Esophagus mucosa (tissue), 1 donor: Measurements from ENCODE around the gene PDE4C. TPM values are rescaled to one million over a fixed set of nuclear protein-coding genes. Genes with fewer than 3 reads are reported as not detected.
A peak's percentile ranks its signal among the peaks of the same experiment; 100 is the strongest.
"Not testable (repeated sequence)": the region's sequence is repeated elsewhere in the genome, so short reads cannot be mapped to it uniquely, and the experiment has no call there.

Experiments
- ATAC-seq: fragments of 200-7000 bp; cut with Tn5 transposase; one replicate; pipeline ENCODE4 v1.9.1; 2020
- total RNA-seq: library from RNA; stranded (reverse); gene quantifications from one replicate; pipeline ENCODE4 v1.2.4, GENCODE V29; 2023
- donor health status: DM: yes; HTN: yes; CAD: no.

The PDE4C gene
- total RNA-seq, 1 donor from 2014 or later: 0.16 TPM

DNA sequence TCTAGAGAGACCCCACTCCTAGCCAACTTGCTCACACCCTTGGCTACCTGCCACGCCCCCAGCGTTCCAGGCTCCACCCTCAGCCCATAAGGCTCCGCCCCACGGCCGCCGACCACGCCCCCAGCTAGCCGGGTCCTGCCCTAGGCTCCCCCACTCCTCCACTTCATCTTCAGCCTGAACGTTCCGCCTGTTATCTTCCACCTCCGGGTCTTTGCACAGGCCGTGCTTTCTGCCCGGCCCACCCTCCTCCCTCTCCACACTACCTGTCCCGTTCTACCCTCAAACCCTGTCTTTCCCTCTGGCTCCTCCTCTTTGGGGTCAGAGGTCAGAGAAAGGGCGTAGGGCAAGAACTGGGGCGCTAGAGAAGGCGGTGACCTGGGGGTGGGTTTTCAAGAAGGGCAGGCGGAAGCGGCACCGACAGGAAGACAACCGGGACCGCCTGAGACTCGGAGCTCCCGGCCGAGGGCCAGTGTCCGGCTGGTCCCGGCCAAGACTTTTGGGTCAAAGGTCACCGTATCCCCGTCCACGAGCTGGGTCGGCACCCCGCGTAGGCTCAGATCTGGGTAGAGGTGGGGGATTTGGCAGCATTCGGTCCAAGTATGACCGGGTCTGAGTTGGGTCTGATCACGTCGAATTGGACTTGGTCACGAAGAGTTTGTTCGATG lies 2.2 kb downstream of the PDE4C start:
- peak; percentile 2 for ATAC-seq

DNA sequence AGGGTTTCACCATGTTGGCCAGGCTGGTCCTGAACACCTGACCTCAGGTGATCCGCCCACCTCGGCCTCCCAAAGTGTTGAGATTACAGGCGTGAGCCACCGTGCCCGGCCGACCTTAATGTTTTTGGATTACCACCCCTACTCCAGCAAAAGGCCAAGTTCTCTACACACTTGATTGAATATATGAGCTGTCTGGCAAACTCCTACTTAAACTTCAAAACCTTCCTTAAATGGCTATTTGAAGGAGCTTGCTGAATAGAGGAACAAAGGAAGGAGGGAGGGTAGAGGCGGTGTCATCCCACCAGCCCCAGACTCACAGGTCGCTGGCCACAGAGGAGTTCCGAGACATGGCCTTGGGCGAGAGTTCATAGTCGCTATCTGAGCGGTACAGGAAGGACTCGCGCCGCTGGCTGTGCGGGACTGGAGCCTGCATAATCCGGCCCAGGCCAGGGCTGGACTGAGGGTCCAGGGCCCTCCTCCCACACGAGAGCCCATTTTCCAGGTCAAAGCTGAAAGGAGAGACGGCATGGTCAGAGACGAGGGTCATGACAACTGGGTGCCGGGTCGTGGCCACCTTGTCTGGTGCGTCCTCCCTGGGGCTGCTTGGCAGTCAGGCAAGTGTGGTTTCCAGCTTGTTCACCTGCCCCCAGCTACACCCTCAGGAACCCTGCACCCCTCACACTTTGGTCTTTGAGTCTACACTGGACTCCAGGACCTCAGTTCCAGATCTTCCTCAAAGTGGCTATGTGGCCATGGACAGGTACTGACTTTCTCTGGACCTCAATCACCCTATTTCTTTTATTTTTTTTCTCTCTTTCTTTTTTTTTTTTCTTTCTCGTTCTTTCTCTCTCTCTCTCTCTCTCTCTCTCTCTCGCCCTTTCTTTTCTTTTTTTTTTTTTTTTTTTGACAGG lies 4.2 kb downstream of the PDE4C start:
- no peak for ATAC-seq

DNA sequence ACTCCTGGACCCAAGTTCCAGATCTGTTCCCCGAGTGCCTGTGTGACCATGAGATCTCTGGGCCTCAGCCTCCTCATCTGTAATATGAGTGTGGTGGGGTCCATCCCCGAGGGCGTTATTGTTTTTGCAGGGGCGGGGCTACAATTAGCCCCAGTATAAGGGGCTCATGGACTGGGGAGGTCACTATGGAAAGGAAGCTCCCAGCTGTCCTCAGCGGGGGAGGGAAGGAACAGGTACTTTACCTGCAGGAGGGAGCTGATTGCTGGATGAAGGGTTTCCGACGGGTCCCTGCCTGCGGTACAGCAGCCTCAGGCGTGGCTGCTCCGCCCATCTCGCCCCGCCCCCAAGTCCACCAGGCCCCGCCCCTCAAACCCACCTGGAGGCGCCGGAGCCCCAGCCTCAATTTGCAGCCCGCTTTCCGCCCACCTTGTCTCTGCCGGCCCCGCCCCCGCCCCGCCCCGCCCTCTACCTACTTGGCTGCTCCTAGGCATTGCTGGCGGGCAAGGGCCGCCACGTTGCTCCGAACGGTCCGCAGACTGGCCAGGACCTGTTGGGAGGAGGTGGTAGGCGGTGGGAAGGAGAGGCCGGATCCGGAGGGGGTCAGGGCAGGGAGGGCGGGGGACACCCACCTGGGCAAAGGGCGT lies 5.5 kb downstream of the PDE4C start:
- no peak for ATAC-seq

DNA sequence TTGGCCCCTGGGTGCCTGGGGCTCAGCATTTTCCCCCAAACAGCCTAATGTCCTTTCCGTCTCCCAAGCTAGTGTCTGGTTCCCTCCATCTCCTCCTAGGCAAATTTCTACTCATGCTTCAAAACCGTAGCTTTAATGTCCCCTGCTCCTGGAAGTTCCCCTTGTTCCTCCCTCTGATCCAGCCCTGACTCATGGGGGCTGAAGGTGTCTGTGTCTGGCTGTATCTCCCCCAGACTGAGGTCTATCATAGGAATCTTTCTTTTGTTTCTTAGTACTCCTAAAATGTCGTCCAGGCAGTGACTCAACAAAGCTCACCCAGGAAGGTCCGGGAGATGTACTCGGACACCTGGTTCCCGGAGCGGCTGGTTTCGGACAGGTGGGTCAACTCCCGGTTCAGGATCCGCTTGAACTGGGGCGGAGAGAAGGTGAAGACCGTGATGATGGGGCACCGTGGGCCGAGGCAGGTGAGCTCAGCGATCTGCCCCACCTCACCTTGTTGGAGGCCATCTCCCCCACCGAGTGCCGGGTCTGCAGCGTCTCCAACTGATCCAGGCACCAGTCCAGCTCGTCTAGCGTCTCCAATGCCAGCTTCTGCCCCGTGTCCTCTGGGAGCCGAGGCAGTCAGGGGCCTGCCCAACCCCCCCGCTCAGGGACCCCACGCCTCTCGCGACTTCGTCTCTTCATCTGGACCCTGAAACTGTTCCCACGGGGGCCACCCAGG lies 6.2 kb downstream of the PDE4C start:
- no peak for ATAC-seq

DNA sequence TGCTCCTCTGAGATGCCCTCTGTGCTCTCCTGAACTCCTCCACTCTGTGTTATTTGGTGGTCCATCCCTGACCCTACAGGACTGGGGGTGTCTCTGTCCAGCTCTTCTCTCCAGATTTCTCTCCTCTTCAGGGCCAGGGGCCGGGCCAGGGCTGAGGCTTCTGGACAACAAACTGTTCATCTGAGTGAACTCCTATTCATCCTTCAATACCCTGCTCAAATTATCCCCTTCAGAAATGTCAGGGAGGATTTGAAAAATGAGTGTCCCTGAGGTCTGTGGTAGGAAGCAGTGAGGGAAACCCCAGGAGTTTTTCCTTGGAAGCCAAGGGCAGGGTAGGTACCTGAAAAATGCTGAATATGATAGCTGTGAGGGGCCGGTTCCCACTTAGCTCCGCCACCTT lies 7.6 kb downstream of the PDE4C start:
- no peak for ATAC-seq

DNA sequence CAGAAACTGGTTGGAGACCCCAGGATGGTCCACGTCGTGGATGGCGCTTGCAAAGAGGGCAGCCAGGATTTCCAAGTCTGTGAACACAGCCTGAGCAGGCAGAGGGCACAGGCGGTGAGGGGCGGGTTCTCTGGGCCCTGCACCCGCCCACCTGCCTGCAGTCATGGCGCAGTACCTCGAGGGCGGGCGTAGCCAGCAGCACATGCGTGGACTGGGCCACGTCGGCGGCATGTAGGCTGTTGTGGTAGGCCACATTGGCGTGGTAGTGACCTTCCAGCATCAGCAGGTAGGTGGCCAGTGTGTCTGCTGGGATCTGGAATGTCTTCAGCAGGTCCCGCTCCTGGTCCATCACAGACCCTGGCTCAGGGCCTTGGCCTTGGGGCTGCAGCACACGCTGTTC lies 8.1 kb downstream of the PDE4C start:
- ATAC-seq: peak; percentile 6

DNA sequence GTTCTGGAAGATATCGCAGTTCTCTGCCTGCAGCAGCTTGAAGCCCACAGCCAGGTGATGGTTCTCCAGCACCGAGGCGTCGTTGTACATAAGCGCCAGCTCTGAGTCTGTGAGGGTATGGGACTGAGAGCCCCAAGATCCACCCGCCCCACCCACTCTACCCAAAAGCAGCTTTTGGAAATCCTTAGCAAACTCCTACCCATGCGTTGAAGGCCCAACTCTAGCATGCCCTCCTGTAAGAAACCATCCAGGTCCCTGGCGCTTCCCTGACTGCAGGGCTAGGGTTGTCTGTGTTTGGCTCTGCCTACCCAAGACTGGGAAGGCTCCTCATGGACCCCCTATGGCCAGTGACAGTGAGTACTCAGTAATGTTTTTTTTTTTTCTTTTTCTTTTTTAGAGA lies 9.4 kb downstream of the PDE4C start:
- no peak for ATAC-seq

DNA sequence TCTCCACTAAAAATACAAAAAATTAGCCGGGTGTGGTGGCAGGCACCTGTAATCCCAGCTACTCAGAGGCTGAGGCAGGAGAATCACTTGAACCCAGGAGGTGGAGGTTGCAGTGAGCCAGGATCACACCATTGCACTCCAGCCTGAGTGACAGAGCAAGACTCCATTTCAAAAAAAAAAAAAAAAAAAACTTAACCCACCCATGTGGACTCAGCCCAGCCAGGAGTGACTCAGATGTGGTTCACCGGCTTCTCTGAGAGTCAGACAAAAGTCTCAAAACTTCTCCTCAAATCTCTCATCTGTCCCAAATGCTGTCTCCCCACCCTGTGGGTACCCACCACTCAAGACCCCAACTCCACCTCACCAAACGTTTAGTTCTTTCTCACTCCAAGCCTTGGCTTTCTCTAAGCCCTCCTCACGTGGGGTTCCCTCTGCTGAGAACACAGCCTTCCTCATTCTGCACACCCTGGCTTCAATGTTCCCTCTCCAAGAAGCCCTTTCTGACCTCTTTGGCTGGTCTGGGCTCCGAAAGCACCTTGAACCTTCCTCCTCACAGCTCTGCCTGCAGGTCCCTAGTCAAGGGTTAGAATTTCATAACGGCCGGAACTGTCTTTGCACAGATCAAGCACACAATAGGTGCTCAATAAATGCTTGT lies 11.3 kb downstream of the PDE4C start:
- ATAC-seq: no peak

DNA sequence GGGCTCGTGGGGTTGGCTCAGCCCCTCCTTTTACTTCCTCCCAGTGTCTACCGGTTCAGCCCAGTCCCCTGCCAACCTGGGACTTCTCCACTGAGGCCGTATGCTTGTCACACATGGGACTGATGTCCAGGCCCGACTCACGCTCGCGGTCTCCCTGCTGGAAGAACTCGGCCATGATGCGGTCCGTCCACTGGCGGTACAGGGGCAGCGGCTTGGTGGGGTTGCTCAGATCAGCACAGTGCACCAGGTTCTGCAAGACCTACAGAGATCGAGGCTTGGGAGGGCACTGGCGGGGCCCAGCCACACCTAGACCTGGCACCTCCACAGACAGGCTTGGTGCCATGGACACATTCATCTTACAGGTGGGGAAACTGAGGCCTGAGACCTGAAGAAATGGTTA lies 14.6 kb downstream of the PDE4C start:
- peak; percentile 6 for ATAC-seq

DNA sequence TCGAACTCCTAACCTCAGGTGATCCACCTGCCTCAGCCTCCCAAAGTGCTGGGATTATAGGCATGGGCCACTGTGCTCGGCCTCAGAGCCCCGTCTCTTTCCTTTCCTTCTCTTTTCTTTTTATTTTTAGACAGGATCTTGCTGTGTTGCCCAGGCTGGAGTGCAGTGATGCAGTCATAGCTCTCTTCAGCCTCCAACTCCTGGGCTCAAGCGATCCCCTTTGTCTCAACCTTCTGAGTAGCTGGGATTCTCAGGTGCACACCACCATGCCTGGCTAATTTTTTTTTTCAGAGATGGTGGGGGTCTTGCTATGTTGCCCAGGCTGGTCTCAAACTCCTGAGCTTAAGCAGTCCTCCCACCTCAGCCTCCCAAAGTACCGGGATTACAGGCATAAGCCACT lies 16.3 kb downstream of the PDE4C start:
- ATAC-seq: not testable (repeated sequence)

DNA sequence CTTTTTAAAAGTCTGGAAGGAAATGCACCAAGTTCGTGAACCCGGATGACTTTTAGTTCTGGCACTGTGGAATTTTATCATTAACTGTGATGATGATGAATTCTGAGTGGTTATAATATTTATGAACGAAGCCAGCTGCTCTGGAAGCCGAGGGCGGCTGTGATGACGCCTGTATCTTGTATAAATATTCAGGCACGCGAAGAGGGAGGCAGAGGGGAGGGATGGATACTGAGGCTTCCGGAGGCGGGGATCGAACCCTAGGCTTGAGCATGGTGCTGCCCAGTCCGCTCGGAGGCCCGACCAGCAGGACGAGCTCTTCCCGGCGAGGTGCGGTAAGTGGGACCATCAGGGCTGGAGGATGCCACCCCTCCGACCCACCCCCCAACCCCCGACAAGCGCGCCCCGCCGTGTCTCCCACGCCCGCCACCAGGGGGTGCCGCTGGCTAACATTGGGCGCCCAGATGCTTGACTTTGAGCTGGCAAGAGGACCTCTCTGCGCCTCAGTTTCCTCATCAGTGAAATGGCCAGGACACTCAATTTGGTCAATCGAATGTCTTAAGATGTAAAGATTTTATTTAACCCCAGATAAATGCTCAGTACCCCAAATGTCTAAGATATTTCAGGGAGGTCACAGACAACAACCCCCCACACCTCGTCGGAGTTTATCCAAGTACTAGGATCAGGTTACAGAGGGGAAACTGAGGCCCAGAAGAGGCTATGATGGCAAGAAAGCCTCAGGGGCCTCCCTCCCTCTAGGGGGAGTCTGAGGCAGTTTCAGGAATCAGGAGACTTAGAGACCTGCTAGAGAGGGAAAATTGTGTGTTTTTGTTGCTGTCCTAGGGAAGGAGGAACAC lies 17.9 kb downstream of the PDE4C start:
- ATAC-seq: no peak

DNA sequence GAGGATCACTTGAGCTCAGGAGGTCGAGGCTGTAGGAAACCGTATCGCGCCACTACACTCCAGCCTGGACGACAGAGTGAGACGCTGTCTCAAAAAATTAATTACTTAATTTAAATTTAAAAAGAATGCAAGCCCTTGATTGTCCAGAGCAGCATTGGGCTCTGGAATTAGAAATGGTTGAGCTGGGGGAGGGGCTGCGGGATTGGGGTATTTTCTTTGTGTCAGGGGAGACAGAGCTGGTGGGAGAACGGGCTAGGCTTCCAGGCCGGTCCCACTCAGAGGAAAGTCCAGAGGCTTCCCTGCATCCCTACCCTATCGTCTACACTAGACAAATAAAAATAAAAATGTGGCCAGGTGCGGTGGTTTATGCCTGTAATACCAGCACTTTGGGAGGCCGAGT lies 20.2 kb downstream of the PDE4C start:
- ATAC-seq: no peak

DNA sequence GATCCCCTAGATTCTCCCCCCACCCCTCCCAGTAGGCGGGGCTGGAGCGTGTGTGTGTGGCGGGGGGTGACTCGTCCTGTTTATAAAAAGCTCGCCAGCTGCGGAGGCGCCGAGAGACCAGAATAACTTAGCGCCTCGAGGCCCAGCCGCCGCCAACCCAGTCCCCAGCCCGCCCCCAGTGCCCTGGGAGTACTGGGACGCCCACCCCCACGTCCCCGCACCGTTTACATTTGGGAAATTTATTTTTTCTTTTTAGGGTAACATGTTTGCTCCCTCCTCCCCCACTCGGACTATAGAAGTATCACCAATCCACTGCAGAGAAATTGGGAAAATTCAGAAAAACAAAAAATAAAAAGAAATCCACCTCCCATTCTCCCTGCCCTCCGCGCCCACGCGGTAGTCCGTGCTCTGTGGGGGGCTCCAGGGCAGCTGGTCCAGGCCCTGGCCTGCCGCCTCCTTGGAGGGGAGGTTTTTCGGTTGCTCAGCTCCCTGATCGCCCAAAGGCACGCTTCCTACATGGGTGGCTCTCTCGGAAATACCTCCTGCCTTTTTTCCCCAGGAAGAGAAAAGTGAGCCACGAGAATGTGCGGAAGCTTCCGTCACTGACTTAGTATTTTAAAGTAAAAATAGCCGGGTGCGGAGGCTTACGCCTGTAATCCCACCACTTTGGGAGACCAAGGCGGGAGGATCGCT lies 20.9 kb downstream of the PDE4C start:
- ATAC-seq: peak; percentile 6

DNA sequence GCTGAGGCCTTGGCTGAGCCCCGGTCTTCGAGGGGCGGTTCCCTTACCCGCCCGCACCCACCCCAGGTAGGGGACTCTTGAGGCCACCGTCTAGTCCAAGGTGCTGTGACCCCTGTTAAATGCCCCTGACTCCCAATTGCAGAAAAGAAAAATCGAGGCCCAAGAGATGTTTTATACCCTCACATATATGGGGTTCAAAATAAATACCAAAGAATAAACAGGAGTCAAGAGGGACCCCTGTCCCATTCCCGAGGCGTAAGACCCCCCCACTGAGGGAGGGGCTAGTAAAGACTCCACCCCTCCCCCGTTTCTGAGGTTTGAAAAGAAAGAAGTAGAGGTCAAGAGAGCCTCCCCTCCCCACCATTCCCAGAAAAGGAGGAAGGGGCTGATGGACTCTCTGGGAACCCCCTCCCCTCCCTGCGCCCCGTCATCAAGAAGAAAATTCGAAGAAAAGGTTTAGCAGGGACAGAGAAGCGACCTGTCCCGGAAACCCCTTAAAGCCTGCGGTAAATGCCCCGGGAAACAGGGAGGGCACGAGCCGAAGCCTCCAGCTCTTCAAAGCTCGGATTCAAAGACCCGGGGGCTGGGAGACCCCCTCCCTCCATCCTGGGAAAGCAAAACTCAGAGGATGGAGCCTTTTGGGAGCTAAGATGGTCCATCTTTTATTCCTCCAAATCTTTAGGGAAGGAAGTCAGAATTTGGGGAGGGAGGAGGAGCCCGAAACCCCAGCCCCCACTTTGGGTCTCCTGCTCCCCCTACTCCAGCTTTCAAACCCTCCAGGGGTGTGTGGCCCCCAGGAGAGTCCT lies 21.6 kb downstream of the PDE4C start:
- peak; percentile 1 for ATAC-seq

DNA sequence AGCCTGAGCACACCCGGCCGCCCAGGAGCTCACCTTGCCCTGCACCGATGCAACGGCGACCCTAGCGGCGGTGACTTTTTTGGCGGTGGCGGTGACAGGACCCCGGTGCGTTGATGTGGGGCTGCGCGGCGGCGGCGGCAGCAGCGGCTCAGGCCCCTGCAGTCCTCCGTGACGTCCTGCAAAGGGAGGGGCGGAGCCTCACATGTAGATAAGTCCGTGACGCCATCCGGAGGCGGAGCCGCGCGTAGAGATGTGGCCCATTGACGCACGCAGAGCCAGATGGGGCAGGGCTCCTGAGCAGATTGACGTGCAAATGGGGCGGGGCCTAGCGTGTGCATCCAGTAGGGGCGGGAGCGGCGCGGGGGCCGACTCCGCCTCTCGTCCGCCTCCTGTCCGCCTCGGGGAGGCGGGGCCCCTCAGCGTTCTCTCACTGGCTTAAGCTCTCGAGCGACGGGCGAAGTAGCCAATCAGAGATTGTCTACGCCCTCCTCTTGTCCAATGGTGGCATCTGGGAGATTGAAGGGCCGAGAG lies 22.3 kb downstream of the PDE4C start, which contains the start of gene RAB3A:
Gene RAB3A (minus strand): TSS at position 180 of the 531 bp plus-strand sequence. CDS start 1,302 bp downstream, outside the sequence.
- ATAC-seq: peak; percentile 98

DNA sequence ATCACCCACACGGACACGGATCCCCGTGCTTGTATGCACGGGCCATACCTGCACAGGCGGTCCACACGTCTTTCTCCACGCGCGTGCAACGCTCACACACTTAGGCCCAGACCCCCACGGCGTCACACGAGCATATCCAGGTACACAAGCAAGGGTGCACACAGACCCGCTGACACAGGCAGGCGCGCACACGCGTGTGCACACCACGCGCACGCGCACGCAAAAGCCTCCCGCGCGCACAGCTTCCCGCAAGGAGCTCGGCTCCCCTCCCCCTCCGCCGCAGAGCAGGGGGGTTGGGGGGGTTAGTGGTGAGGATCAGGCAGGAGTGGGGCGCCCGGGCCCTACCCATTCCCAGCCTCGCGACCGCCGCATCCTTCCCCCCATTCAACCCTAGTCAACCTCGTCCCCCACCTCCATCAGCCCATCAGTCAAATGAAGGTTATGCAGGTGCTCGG lies 22.8 kb downstream of the PDE4C start:
- peak; percentile 5 for ATAC-seq

DNA sequence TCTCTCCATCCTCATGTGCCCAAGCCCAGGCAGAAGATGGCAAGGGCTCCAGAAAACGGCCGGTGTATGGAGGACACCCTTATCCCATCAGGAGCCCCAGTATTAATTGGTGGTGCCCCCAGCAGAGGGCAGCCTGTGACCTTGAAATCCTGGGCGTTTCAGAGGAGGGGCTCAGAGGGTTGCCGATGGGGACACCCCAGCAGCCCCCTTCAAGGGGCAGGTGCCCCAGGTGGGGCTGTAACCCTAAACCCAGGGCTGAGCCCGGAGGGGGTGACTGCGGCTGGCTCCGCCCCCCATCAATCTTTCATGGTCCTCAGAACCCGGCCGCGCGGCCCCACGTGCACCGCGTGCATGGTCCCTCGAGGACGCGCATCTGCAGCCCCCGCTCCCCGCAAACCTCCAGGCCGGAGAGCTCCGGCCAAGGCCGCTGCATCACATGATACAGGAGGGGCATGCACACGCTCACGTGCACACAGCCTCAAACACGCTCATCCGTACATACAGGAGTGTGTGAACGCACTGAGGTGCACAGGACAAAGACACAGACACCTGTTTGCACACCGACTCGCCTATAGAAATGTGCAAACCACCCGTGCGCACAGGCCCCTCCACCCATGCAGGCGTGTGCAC lies 23.3 kb downstream of the PDE4C start:
- ATAC-seq: peak; percentile 0

DNA sequence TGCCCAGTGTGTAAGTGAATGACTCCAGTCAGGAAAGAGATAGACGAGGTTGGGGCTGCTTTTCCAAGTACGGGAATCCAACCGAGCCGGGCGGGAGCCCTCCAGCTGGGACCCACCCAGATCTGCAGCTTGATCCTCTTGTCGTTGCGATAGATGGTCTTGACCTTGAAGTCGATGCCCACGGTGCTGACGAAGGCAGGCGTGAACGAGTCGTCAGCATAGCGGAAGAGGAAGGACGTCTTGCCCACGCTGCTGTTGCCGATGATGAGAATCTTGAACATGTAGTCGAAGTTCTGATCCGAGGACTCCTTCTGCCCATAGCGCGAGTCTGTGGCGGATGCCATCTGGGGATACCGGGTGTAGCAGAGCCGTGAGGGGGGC lies 23.9 kb downstream of the PDE4C start:
- no peak for ATAC-seq

DNA sequence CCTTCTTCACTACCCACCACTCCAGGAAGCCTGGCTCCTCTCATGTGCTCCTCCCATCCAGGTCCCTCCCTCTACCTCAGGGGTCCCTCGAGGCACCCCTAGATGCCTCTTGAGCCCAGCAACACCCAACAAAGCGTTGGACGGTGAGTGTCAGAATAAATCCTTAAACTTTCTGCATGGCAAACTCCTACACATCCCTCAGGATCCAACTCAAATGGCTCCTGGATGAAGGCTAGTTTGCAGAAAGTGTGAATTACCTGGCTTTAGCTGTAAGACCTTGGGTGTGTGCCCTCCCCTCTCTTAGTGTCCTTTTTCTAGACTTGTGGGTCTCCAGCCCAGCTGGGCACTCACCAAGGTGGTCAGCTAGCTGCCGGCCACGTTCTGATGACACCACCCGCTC lies 27.9 kb downstream of the PDE4C start:
- ATAC-seq: no peak
